BLaER1 treated with 17β-estradiol and CSF1 and Interleukin-3, amounts not matched to agents 10 nM and 100 nM (cell line): ENCODE measurements around the gene HECTD2.
"Not testable (repeated sequence)": the region's sequence is repeated elsewhere in the genome, so short reads cannot be mapped to it uniquely, and the experiment has no call there.

ENCODE experiments used
- H3K27ac ChIP-seq, 11 experiments: shearing (Covaris generic); formaldehyde crosslinking; 2 replicates each; pipeline ENCODE4 v1.8.1; 2022
- H3K27me3 ChIP-seq, 11 experiments: shearing (Covaris generic); formaldehyde crosslinking; 2 replicates each; pipeline ENCODE4 v1.8.1; 2022
- H3K36me3 ChIP-seq, 11 experiments: shearing (Covaris generic); formaldehyde crosslinking; 2 replicates each; pipeline ENCODE4 v1.8.1; 2022
- H3K4me1 ChIP-seq, 10 experiments: shearing (Covaris generic); formaldehyde crosslinking; 2 replicates each; pipeline ENCODE4 v1.8.1; 2022
- H3K4me2 ChIP-seq, 11 experiments: shearing (Covaris generic); formaldehyde crosslinking; 2 replicates each; pipeline ENCODE4 v1.8.1; 2022
- H3K4me3 ChIP-seq, 10 experiments: shearing (Covaris generic); formaldehyde crosslinking; 2 replicates each; pipeline ENCODE4 v1.8.1; 2022
- H3K9ac ChIP-seq, 11 experiments: shearing (Covaris generic); formaldehyde crosslinking; 2 replicates each; pipeline ENCODE4 v1.8.1; 2022
- H3K9me3 ChIP-seq, 11 experiments: shearing (Covaris generic); formaldehyde crosslinking; replicated peaks in 1 of 11; 2 replicates each; pipeline ENCODE4 v1.8.1; 2022
- H4K20me1 ChIP-seq, 11 experiments: shearing (Covaris generic); formaldehyde crosslinking; 2 replicates each; pipeline ENCODE4 v1.8.1; 2022
- Cebpa-rat ChIP-seq, 11 experiments: shearing (Covaris generic); IDR thresholded peaks; 2 replicates each; pipeline ENCODE4 v1.8.1; 2022

The HECTD2 gene

GRCh38 chr10:91517394-91517793 lies 107.2 kb downstream of the HECTD2 start:
- Histone ChIP-seq H3K4me2 (no peak overlapping the region), H3K27ac (no peak overlapping the region), H3K4me1 (peaks cover 0 to 61% (median 0%) of the 10 kb centered on the region in 10 experiments; a peak in 7 of 20 replicates), H3K36me3 (peaks cover 0 to 24% (median 0%) of the 10 kb centered on the region in 11 experiments; a peak in 2 of 22 replicates), H3K9ac (no peak overlapping the region), H3K27me3 (no peaks in the 10 kb centered on the region), H3K9me3 (peaks cover 2 to 13% (median 7%) of the 10 kb centered on the region in 11 experiments; a peak in 11 of 22 replicates), H4K20me1 (no peaks in the 10 kb centered on the region), H3K4me3 (no peak overlapping the region)
- no peak for TF ChIP-seq Cebpa-rat (IDR thresholded peaks at IDR 0.05)

GRCh38 chr10:91519899-91520514 lies 109.9 kb downstream of the HECTD2 start:
- peaks cover 0 to 20% (median 0%) of the 10 kb centered on the region in 11 experiments; a peak in 2 of 22 replicates for H3K36me3 ChIP-seq
- TF ChIP-seq Cebpa-rat (IDR thresholded peaks at IDR 0.05), result no peak
- peak overlapping the region in 2 of 11 experiments; percentile 7 to 43; a peak in 2 of 22 replicates for H3K27ac ChIP-seq
- H4K20me1 ChIP-seq, result no peaks in the 10 kb centered on the region
- no peak overlapping the region for H3K9ac ChIP-seq
- H3K9me3 ChIP-seq, result peaks cover 5 to 16% (median 9%) of the 10 kb centered on the region in 11 experiments; a peak in 11 of 22 replicates
- no peaks in the 10 kb centered on the region for H3K27me3 ChIP-seq
- H3K4me2 ChIP-seq, result peak overlapping the region in 3 of 11 experiments; percentile 30 to 67 (median 56); a peak in 6 of 22 replicates
- H3K4me3 ChIP-seq, result no peak overlapping the region
- H3K4me1 ChIP-seq, result peaks cover 0 to 37% (median 0%) of the 10 kb centered on the region in 10 experiments; a peak in 7 of 20 replicates

GRCh38 chr10:91520661-91521060 lies 110.5 kb downstream of the HECTD2 start:
- H3K4me2 ChIP-seq, result peak overlapping the region in 3 of 11 experiments; percentile 30 to 67 (median 56); a peak in 4 of 22 replicates
- H3K4me3 ChIP-seq, result no peak overlapping the region
- no peak for TF ChIP-seq Cebpa-rat (IDR thresholded peaks at IDR 0.05)
- peaks cover 0 to 16% (median 0%) of the 10 kb centered on the region in 11 experiments; a peak in 2 of 22 replicates for H3K36me3 ChIP-seq
- H3K4me1 ChIP-seq, result peaks cover 0 to 32% (median under 1%) of the 10 kb centered on the region in 10 experiments; a peak in 8 of 20 replicates
- H3K9me3 ChIP-seq, result peaks cover 5 to 16% (median 9%) of the 10 kb centered on the region in 11 experiments; a peak in 11 of 22 replicates
- H4K20me1 ChIP-seq, result no peaks in the 10 kb centered on the region
- no peaks in the 10 kb centered on the region for H3K27me3 ChIP-seq
- no peak overlapping the region for H3K9ac ChIP-seq
- H3K27ac ChIP-seq, result peak overlapping the region in 3 of 11 experiments; percentile 4 to 43 (median 24); a peak in 4 of 22 replicates

- Histone ChIP-seq H3K4me2 (peak overlapping the region in 4 of 11 experiments; percentile 0 to 67 (median 43); a peak in 6 of 22 replicates), H4K20me1 (no peaks in the 10 kb centered on the region), H3K4me1 (peaks cover 5 to 36% (median 8%) of the 10 kb centered on the region in 10 experiments; a peak in 14 of 20 replicates), H3K9me3 (peaks cover 5 to 16% (median 9%) of the 10 kb centered on the region in 11 experiments; a peak in 11 of 22 replicates), H3K27ac (peak overlapping the region in 2 of 11 experiments; percentile 4 to 43; a peak in 2 of 22 replicates), H3K36me3 (peaks cover 0 to 9% (median 0%) of the 10 kb centered on the region in 11 experiments; a peak in 2 of 22 replicates), H3K4me3 (no peak overlapping the region), H3K27me3 (no peaks in the 10 kb centered on the region), H3K9ac (no peak overlapping the region)
- no peak for TF ChIP-seq Cebpa-rat (IDR thresholded peaks at IDR 0.05)
These were observed 111.3 kb downstream of the HECTD2 start for GRCh38 chr10:91521439-91521838.

GRCh38 chr10:91525896-91526712 lies 116.0 kb downstream of the HECTD2 start:
- H4K20me1 ChIP-seq, result no peaks in the 10 kb centered on the region

GRCh38 chr10:91528080-91528479 lies 117.9 kb downstream of the HECTD2 start:
- no peak overlapping the region for H3K4me3 ChIP-seq
- no peak for TF ChIP-seq Cebpa-rat (IDR thresholded peaks at IDR 0.05)
- H3K9me3 ChIP-seq, result 0 out of 22 replicates have a peak, but pooled peaks cover 0 to 1% (median 0%) of the 10 kb centered on the region in 11 experiments
- H3K9ac ChIP-seq, result no peak overlapping the region
- H3K4me2 ChIP-seq, result no peak overlapping the region
- H4K20me1 ChIP-seq, result no peaks in the 10 kb centered on the region
- no peak overlapping the region for H3K27ac ChIP-seq
- H3K4me1 ChIP-seq, result peaks cover 0 to 15% (median 12%) of the 10 kb centered on the region in 10 experiments; a peak in 11 of 20 replicates
- no peaks in the 10 kb centered on the region for H3K36me3 ChIP-seq
- no peaks in the 10 kb centered on the region for H3K27me3 ChIP-seq

More at GRCh38 chr10:91525896-91526712, 116.0 kb downstream of the HECTD2 start:
- 0 out of 22 replicates have a peak overlapping the region, but pooled peaks of 2 of the 11 experiments have one; percentile 4 to 10 for H3K27ac ChIP-seq
- H3K9me3 ChIP-seq, result peaks cover 0 to 10% (median 8%) of the 10 kb centered on the region in 11 experiments; a peak in 7 of 22 replicates
- no peaks in the 10 kb centered on the region for H3K27me3 ChIP-seq
- no peaks in the 10 kb centered on the region for H3K36me3 ChIP-seq
- H3K9ac ChIP-seq, result no peak overlapping the region
- peak overlapping the region in 8 of 11 experiments; percentile 1 to 38 (median 18); a peak in 11 of 22 replicates for H3K4me2 ChIP-seq
- TF ChIP-seq Cebpa-rat (IDR thresholded peaks at IDR 0.05), result no peak
- H3K4me3 ChIP-seq, result no peak overlapping the region
- peaks cover 9 to 19% (median 14%) of the 10 kb centered on the region in 10 experiments; a peak in 14 of 20 replicates for H3K4me1 ChIP-seq

- H3K4me3 ChIP-seq, result no peak overlapping the region
- H3K9me3 ChIP-seq, result no peaks in the 10 kb centered on the region
- no peak overlapping the region for H3K9ac ChIP-seq
- no peaks in the 10 kb centered on the region for H3K27me3 ChIP-seq
- H3K4me2 ChIP-seq, result no peak overlapping the region
- peaks cover 0 to 15% (median 12%) of the 10 kb centered on the region in 10 experiments; a peak in 11 of 20 replicates for H3K4me1 ChIP-seq
- no peaks in the 10 kb centered on the region for H3K36me3 ChIP-seq
- no peak overlapping the region for H3K27ac ChIP-seq
- no peak for TF ChIP-seq Cebpa-rat (IDR thresholded peaks at IDR 0.05)
- no peaks in the 10 kb centered on the region for H4K20me1 ChIP-seq
These were observed 118.6 kb downstream of the HECTD2 start for GRCh38 chr10:91528768-91529167.

- H4K20me1 ChIP-seq, H3K36me3 ChIP-seq, H3K4me1 ChIP-seq, H3K9ac ChIP-seq, H3K27me3 ChIP-seq, H3K27ac ChIP-seq, H3K4me3 ChIP-seq, H3K4me2 ChIP-seq: not testable (repeated sequence)
- H3K9me3 ChIP-seq, result peaks cover 11 to 15% (median 13%) of the 10 kb centered on the region in 11 experiments
These were observed 124.6 kb downstream of the HECTD2 start for GRCh38 chr10:91534789-91535188.
